NCI-H1436 (cell line): ENCODE measurements around the gene MR1.
A peak's percentile ranks its signal among the peaks of the same experiment; 100 is the strongest.

Experiments
- DNase-seq: peaks from one replicate; lab custom pipeline; 2025; lab: John Stamatoyannopoulos, UW

MR1 gene

DNA sequence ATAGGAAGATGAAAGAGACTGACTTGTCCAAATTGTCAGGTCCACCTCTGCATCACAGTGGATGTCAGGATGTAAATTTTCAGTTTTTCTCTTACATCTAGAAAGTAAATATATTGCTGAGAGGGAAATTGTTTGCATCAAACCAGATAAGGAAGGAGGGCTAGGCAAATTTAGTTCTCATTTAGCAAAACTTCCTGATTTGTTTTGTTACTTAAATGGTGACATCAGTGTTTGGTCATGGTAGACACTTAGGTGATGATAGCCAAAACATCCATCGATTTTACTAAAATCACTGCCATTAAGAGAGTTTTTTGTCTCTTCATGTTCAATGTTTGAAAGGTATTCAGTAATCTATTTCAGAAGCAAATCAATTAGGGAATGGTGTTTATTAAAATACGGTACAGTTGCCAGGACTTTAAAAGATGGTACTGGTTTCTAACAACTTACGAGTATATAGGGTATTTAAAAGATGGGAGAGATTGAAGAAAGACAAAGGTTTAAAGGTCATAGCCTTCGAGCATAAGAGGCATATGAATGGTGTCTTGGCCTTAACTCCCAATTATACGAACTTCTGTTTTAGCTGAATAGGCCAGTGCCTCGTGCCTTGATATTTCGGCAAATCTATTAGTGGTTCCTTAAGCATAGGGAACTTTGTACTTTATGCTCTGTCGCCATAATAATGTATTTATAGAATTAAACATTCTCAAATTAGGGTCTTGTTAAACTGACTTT is 57.7 kb downstream of the MR1 start:
- no peak for DNase-seq

DNA sequence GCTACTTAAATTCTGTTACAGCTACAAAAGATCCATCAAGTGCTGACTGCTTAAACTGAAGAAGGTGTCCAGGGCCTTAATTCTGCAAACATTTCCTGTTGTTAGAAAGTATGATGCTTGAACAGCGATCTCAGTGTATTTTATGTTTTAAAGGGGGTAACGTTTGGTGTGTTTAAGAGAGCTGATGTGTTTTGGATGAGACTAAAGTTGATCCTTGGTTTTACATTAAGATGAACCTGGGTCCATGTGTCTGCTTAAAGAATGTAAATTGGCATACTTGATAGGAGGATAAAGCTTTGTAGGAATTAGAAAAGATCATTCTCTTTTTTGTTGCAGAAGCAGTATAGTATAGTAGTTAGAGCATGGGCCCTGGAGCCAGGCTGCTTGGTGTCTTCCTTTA is 58.3 kb downstream of the MR1 start:
- no peak for DNase-seq

DNA sequence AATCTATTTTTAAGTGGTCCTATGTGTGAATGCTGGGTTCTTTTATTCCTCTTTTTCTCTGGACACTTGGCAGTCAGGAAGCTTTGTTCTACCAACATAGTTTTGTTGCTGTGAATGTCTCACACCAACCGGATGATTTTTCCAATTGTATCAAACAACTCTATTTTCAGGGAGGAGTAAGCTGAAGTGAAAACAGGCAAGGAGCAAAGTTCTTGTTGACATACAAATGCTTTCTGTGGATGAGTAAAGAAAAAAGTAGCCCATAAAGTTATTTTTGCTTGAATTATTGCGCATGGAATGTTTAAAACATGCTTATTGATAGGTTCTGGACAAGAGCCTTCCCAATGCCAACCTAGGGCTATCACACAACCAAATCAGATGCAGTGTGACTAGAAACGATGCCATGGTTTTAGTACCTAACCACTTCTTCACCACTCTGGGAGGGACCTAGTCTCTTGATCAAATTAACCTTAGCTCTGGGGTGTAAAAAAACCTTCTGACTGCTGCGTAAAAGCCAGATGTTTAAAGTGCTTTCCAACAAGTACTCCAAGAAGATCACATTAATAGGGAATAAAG is 59.2 kb downstream of the MR1 start:
- DNase-seq: no peak

DNA sequence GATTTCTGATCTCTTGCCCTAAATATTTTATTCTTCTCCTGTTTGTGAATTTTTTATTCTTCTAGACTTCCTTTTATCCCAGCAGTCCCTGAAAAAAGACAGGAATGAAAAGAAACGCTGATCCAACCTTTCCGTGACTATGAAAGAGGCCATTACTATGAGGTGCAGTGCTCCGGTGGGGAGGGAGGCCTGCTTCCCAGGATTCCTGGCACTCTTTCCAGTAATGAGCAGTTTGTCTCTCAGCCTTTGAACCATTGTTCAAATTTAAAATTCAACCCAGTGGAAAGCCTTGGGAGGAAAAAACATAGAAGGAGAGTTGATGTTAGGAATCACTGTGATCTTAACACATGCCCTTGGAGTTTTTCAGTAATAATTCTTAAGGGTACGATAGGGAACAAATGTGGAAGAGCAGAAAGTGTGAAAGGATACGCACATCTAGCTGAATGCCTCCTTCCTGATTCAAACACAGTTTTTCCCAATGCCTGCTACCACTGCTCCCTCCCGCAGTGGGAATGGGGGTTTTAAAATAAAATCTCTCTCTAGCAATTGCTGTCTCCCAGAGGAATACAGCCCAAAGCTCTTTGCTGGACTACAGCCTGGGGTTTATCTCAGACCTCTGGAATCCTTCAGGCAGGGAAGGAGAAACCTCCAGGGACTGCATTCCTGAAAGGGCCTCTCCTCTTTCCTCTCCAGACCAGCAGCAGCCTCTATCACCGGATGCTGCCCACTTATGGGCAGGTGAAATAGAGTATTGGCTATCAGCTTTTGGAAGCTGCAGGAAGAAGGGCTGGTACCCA is 60.8 kb downstream of the MR1 start:
- no peak for DNase-seq

DNA sequence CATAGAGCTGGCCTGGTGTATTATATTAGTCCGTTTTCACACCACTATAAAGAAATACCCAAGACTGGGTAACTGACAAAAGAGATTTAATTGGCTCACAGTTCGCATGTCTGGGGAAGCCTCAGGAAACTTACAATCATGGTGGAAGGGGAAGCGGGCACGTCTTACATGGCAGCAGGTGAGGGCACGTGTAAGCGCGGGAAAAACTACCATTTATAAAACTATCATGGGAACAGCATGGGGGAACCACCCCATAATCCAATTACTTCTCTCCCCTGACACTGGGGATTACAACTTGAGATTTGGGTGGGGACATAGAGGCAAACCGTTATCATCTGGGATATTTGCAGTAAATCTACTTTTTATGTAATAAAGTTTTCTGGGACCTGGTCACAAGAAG is 61.5 kb downstream of the MR1 start:
- no peak for DNase-seq

DNA sequence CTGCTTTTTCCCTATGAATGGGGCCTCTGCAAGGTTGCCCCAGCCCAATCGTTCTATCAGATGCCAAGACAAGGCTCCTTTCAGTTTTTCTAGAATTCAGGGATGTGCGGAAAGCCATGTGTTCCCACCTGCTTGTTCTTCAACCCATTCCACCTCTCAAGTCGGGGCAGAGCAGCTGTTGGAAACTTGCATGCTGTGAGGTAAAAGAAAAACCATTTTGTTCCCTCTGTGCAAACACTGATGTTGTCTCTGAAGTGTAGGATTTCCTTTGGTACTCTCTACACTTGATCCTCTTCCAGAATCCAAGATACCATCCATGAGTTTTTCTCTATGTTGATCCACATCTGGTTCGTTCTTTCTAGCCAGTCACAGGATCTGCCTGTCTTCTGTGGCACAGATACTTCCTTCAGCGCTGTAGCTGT is 62.0 kb downstream of the MR1 start:
- DNase-seq: no peak

DNA sequence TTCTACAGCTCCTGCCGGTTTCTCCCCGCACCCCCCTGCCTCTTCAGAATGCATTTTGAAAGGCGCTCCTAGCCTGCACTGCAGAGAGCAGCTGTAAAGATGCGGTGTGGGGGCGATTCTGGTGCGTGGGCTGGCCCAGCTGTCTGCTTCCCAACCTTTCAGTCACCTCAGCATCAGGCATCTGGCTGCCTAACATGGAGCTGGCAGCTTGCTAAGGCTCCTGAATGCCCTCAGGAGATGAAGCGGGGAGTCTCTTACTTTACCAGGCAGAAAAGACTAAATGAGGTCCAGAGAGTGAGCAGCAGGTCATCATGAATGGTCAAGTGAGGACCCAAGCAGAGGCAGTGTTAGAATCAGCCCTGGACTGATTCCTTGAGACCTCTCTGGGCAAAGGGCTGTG is 63.5 kb downstream of the MR1 start:
- no peak for DNase-seq

DNA sequence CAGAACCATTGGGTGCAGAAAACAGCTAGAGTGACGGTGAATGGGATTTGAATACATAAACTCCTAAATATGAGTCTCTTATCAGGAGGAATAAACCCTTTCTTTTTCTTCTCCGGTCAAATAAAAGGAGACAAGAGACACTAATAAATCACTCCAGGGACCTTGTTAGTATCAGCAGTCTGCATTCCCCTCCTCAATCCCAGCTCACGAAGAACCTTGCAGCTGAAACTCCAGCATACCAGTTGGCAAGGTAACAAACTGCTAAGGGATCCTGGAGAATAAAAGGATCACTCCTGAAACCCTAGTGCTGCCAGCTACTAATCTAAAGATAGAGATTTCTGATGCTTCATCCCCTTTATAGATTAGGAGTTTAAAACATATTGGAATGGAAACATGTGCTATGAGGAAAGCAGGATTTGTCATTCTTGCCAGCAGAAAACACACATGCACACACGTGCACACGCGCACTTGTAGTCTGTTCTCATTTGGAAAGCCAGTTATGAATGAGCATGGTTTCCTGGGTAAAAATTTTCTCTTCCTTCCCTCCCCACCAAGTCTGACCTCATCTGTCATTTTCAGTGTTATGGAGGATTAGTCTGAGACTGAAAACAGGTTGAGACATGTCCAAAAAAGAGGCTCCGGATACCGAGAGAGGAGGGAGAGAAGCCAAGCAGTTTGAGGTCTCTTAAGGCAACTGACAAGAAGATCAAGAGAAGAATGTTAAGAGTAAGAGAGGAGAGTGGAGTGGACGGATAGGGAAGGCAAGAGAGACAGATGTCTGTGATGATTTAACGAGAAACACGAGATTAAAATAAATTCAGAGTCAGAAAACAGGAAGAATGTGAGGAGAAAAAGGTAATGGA is 65.6 kb downstream of the MR1 start:
- DNase-seq: no peak

DNA sequence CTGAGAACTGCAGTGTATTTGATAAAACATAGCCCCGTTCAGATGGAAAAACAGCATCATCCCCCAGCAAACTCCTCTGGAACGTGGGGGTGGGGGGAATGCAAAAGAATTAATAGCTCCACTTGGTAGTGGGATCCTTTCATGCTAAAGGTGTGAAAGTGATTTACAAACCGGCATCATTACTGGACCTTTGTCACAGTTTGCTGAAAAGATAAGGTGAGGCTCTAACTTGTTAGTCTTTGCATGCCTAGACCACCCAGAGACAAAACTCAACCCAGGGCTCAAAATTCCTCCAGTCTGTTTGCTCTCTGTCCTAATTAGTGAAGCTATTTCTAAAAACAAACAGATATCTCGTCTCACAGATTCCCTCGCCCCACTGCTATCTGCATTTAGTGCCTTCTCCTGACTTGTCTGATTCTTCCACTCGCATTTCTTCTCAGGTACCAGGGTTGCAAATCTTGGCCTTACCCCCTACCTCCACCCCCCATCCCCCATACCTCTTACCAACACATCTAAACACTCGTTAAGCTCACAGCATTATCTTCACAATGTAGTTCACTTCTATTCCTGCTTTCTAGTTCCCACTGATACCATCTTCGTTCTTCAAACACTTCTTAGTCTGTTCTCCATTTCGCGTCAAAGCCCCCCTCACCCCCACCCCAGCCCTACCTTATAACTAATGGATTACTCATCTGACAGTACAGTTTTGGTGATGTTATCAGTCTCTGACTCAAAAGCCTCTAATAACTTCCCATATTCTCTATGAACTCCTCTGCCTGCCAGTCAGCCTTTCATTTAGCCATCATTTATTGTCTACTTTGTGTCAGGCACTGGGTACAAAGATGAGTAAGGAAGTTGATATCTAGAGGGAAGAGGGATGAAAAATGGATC is 66.5 kb downstream of the MR1 start:
- no peak for DNase-seq

DNA sequence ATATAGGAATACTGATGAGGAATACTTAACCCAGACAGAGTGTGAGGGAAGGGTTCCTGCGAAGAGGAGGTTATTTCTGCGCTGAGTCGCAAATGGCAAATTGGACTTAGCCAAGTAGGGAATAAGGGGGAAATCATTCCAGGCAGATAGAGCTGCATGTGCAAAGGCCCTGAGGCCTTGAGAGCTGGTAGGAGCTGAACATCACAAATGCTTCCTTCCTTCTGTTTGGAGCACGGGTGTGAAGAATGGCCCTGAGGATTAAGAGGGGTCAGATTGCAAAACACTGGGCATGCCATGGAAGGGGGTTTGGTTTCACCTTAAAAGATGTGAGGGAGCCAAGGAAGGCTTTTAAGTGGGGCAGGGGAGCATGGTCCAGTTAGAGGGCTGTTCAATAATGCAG is 67.2 kb downstream of the MR1 start:
- DNase-seq: no peak

DNA sequence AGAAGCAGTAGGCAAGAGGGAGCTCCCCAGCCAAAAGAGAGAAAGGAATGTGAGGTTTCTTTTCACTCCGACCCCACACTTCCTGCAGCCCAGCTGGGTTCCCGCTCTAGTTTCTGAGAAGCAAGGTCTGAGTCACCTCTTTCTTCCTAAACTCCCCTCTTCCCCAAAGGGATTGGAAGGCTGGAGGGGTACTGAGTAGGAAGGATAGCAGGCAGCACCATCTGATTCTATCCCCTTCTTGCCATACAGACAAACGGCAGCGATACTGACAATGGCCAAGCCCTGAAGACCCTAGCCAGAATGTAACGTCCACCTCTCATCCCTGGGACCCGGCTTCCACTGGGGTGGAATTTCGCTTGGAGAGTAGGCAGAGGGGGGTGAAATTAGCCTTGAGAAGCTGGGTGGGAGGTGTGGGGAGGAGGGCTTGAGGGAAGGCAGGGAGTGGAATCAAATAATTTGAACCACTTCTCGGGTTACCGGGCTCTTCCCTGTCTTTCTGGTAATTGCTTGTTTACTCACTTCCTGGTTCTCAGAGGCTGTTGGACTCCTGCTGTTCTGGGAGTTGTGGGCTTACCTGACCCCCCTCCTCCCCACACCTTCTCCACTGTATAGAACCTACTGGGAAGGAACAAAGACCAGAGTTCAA is 67.9 kb downstream of the MR1 start:
- no peak for DNase-seq

DNA sequence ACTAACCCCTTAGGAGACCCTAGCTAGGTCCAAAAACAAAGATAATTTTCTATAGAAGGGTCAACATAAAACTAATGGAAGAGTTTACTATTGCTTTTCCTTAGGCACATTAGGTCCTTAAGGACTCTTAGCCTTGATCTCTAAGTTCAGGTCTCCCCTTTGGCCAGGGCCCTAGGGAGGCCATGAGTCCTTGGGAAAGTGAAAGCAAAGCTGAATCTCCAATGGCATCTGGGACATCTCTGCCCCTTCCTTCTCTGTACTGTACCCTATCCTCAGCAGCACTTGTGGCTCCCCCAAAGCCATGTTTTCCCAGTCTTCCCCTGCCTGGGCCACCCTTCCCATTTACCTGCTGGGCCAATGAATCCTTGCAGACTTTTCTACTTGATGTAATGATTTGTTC is 69.1 kb downstream of the MR1 start:
- no peak for DNase-seq

DNA sequence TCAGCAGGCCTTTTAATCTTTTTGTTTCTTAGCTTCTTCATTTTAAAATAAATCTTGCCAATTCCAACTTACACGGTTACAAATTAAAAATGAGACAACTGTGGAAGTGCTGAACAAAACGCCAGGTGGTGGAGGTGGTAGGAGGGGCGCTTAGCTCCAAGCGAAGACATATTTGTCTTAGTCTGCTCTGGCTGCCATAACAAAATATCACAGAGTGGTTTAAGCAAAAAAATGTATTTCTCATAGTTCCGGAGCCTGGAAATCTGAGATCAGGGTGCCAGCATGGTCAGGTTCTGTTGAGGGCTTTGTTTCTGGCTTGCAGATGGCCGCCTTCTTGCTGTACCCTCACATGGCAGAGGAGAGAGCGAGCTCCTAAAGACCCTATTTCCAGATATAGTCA is 69.6 kb downstream of the MR1 start:
- DNase-seq: no peak

DNA sequence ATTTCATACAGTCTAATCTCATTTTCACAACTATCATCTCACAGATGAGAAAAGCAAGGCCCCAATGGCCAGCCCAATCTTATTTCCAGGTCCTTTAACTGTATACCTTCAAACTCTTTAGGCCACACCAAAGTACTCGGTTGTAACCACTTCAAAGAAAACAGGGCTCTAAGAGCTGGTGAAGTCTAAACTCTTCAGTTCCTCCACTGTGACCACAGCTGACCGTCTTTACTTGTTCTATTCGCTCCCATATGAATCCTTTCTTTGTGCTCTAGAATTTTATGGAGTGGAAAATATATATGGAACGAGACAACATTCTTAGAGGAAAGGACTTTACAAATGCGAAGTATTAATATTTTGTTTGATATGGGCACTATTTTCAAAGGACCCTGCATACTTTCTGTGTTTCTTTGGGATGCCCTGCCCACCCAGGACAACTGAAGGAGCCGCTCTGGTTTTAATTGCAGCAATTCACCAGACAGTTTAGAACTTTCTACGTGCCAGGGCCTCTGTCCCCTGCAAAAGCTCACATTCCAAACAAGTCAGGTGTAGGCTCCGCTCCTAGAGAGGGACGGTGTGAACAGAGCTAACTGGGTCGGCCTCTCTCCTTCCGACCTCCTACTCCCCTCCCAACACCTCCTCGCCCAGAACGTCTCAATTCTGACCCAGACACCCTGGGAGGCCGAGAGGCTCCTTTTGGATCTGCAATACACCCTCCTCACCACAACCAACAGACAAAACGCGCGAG is 70.4 kb downstream of the MR1 start:
- no peak for DNase-seq

DNA sequence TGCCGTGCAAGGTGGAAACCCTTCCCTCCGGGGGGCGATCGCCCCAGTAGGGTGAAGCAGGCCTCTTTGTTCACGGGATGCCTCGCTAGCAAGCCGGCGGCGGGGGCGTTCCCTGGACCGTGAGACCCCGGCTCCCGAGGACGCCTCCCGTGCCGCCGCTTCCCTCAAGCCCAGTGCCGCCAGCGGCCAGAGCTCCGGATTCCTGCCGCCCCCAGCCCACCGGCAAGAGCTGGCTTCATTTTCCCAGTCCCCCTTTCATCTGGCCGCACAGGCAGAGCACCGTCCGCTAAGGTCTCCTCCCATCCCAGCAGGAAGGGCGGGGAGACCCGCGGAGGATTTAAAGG is 71.0 kb downstream of the MR1 start:
- DNase-seq: peak; percentile 50

DNA sequence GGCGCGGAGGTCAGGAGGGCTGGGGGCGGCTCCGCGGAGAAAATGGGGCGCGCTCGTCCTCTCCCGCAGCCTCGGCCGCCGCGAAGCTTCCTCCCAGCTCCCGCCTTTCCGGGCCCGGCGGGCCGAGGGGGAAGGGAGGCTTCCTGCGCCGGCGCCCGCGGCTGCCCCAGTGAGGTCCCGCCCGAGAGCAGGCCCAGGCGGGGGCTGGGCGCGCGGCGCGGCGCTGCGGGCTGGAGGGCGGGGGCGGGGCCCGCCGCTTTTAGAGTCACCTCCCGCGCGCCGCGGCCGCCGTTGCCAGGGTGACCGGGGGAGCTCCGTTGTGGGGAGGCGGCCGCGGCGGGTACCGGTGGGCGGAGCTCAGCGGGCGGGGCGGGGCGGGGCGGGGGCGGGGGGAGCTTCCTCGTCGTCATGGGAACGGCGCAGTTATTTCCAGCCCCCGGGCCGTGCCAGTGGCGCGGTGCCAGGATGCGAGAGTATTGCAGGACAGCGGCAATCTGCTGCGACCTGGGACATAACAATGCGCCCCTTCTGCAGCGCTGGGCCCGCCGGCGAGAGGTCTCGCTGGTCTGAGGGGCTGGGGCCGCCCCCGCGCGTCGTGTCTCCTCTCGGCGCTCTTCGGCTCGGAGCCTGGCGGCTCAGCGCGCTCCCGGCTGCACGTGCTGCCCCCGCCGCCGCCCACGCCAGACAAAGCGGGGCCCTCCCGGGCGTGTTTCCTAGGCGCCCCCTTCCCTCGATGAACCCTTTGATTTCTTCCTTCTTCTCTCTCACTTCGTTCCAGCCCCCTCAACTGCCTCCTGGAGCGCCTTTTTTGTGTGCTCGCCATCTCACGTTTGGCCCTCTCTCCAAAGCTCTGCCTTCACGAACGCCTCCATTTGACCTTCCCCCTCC is 71.6 kb downstream of the MR1 start:
- peak; percentile 93 for DNase-seq

DNA sequence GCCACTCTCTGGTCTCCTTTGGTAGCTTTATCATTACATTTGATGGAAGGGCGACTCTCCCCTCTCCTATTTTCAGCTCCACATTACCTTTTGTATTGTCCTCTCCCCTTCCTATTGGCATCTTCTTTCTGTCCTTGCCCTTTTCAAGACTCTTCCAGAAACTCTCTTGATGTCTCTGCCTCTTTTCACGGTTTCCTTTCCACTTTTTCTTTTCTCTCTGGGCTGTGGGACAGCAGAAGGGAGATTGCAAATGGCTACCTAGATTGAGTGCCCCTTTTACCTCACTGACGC is 72.2 kb downstream of the MR1 start:
- no peak for DNase-seq

DNA sequence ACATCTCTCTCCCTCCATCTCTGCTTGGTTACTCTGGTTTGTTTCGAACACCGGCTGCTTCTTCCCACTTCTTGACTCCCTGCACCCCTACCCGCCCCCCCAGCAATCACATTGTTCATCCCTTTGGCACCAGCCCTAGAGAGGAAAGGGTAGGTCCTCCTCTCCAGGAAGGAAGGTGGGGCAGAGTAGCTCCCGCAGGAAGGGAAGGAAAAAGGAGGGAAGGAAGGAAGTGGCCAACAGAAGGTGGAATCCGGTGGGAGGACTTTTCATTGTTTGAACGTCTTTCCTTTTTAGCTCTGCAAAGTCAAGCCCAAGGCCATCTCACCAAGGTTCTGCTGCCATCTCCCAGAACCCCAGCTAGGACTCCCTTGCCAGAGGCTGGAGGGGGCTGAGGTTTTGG is 72.7 kb downstream of the MR1 start:
- no peak for DNase-seq

DNA sequence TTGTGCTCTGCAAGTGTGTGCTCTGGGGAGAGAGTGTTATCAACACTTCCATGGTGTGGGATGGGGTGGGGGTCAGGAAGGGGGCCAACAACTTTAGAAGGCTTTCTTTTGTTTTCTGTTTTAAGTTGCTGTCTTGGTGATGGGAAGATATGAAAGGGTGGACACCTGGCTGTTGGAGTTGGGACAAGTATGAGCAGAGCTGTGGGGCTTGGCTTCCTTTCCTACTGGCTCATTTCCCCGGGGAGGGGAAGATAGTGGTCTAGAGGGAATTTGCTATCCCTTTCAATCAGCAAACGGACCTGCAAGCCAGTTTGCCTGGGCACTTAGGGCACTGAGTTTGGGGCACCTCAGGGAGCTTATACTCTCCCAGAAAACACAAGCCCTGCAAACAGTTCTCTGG is 73.9 kb downstream of the MR1 start:
- DNase-seq: no peak
